Smooth muscle cell of the brain vasculature (primary cell): ENCODE results near the gene SCN3A.

ENCODE experiments used
- DNase-seq: peaks from one replicate; pipeline ENCODE4 v3.0.0-alpha.2; 2012; ENCODE audit warnings: low read depth, low spot score

SCN3A gene

GRCh38 chr2:165203689-165204559 lies at the start of gene SCN3A:
Gene SCN3A, minus strand, starts transcription at chr2:165204050. Its CDS starts 27,656 bp downstream, at chr2:165176394.
- DNase-seq = peak; percentile 18

- no peak for DNase-seq
Observed at GRCh38 chr2:165253178-165253577, 49.3 kb upstream of the SCN3A start.

- DNase-seq = no peak
Observed at GRCh38 chr2:165251366-165251765, 47.5 kb upstream of the SCN3A start.

- DNase-seq = no peak
Observed at GRCh38 chr2:165248238-165248637, 44.4 kb upstream of the SCN3A start.

GRCh38 chr2:165245081-165245793 lies 41.4 kb upstream of the SCN3A start:
- DNase-seq = no peak

- no peak for DNase-seq
Observed at GRCh38 chr2:165240916-165241315, 37.1 kb upstream of the SCN3A start.

GRCh38 chr2:165239856-165240515 lies 36.1 kb upstream of the SCN3A start:
- DNase-seq = no peak

- peak; percentile 13 for DNase-seq
Observed at GRCh38 chr2:165239230-165239629, 35.4 kb upstream of the SCN3A start, which contains the start of gene SCN2A. Gene SCN2A, plus strand, starts transcription at chr2:165239414. Its CDS starts 56,410 bp downstream, at chr2:165295824.

GRCh38 chr2:165238295-165238694 lies 34.4 kb upstream of the SCN3A start:
- peak; percentile 4 for DNase-seq

- no peak for DNase-seq
Observed at GRCh38 chr2:165237056-165237455, 33.2 kb upstream of the SCN3A start.

GRCh38 chr2:165227571-165227970 lies 23.7 kb upstream of the SCN3A start:
- DNase-seq = no peak

GRCh38 chr2:165224941-165225340 lies 21.1 kb upstream of the SCN3A start:
- no peak for DNase-seq

- DNase-seq = no peak
Observed at GRCh38 chr2:165219481-165219880, 15.6 kb upstream of the SCN3A start.

- DNase-seq = no peak
Observed at GRCh38 chr2:165214093-165214492, 10.2 kb upstream of the SCN3A start.

- DNase-seq = no peak
Observed at GRCh38 chr2:165208094-165208493, 4.2 kb upstream of the SCN3A start.

- no peak for DNase-seq
Observed at GRCh38 chr2:165205865-165206264, 2.0 kb upstream of the SCN3A start.

GRCh38 chr2:165202239-165202638 lies 1.6 kb downstream of the SCN3A start:
- no peak for DNase-seq

- DNase-seq = no peak
Observed at GRCh38 chr2:165198181-165198580, 5.7 kb downstream of the SCN3A start.

- no peak for DNase-seq
Observed at GRCh38 chr2:165197346-165197745, 6.5 kb downstream of the SCN3A start.

GRCh38 chr2:165196411-165196810 lies 7.4 kb downstream of the SCN3A start:
- DNase-seq = no peak

- no peak for DNase-seq
Observed at GRCh38 chr2:165193178-165193777, 10.6 kb downstream of the SCN3A start.

- DNase-seq = no peak
Observed at GRCh38 chr2:165192729-165193128, 11.1 kb downstream of the SCN3A start.
